GM13977 (cell line): ENCODE results near the gene SGIP1.

Source experiments
- DNase-seq: peaks from one replicate; pipeline ENCODE4 v3.0.0; 2012; ENCODE audit warnings: low spot score
- in situ Hi-C: fragments of 300-500 bp; cut with MboI; formaldehyde crosslinking; loops from one replicate; pipeline ENCODE4 v1.12.0; 2022; ENCODE audit warnings: low sequenced_read_pairs, low pct_unique_long_range_greater_than_20kb, mixed read lengths, inconsistent platforms; ENCODE audit not compliant: unreplicated experiment
- TF ChIP-seq, protein P1 (sequence below): IDR thresholded peaks from 2 replicates; pipeline ENCODE4 v1.5.1; 2012; ENCODE audit warnings: mild to moderate bottlenecking, control low read depth; ENCODE audit not compliant: insufficient read depth; ENCODE audit errors: extremely low read depth, missing control alignments

Gene SGIP1

GRCh38 chr1:66648901-66649595 is 115.1 kb downstream of the SGIP1 start:
- in situ Hi-C loops, result no loop called here
- TF ChIP-seq, protein P1, sequence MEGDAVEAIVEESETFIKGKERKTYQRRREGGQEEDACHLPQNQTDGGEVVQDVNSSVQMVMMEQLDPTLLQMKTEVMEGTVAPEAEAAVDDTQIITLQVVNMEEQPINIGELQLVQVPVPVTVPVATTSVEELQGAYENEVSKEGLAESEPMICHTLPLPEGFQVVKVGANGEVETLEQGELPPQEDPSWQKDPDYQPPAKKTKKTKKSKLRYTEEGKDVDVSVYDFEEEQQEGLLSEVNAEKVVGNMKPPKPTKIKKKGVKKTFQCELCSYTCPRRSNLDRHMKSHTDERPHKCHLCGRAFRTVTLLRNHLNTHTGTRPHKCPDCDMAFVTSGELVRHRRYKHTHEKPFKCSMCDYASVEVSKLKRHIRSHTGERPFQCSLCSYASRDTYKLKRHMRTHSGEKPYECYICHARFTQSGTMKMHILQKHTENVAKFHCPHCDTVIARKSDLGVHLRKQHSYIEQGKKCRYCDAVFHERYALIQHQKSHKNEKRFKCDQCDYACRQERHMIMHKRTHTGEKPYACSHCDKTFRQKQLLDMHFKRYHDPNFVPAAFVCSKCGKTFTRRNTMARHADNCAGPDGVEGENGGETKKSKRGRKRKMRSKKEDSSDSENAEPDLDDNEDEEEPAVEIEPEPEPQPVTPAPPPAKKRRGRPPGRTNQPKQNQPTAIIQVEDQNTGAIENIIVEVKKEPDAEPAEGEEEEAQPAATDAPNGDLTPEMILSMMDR, result no peak
- DNase-seq, result peak; percentile 10

DNA sequence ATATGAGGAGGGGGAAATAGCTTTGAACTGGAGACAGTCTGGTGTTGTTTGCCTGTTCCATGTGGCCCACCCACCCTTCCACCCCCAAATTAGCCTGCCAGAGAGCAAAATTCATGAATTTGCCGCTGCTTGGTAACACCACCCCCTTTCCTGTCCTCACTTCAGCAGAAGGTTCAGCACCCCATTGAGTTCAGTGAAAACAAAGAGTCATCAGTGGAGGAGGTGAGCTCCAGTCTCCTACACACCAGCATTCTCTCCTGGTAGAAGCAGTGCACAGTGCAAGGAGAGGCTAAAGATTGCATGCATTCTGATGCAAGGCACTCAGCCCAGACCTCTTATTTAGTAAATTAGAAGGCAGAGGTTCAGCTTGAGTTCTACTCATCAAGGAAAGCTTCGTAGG is 118.6 kb downstream of the SGIP1 start:
- in situ Hi-C loops, result no loop called here
- TF ChIP-seq, protein P1, result no peak
- no peak for DNase-seq

- in situ Hi-C loops, result no loop called here
- no peak for DNase-seq
- TF ChIP-seq, protein P1, result no peak
Observed at GRCh38 chr1:66654643-66655042, 120.7 kb downstream of the SGIP1 start.

- DNase-seq, result no peak
- in situ Hi-C loops, result no loop called here
Observed at GRCh38 chr1:66671455-66671854, 137.5 kb downstream of the SGIP1 start.

GRCh38 chr1:66676613-66677298 is 142.8 kb downstream of the SGIP1 start:
- in situ Hi-C loops, result no loop called here
- TF ChIP-seq, protein P1, result no peak
- no peak for DNase-seq

More at GRCh38 chr1:66671455-66671854, 137.5 kb downstream of the SGIP1 start:
- TF ChIP-seq, protein P1, result no peak

GRCh38 chr1:66678146-66678545 is 144.2 kb downstream of the SGIP1 start:
- in situ Hi-C loops, result no loop called here
- DNase-seq, result no peak
- TF ChIP-seq, protein P1, result no peak
